ENCODE measurements around the gene CPNE5.

CPNE5 gene

GRCh38 chr6:36700071-36700812 lies 139.0 kb downstream of the CPNE5 start:
- no peak overlapping the region for H3K4me3 ChIP-seq (ENCODE audit: low read length)
- no peaks in the 10 kb centered on the region for H3K9me3 ChIP-seq (ENCODE audit: control insufficient read depth, low read length)
- no peak overlapping the region for H3K9ac ChIP-seq (ENCODE audit: low read length)
- H3K36me3 ChIP-seq (ENCODE audit: control insufficient read depth, insufficient read depth, low read length), result no peaks in the 10 kb centered on the region
- peaks cover 23% of the 10 kb centered on the region for H3K4me1 ChIP-seq (ENCODE audit: control insufficient read depth, insufficient read depth, low read length)
- no peaks in the 10 kb centered on the region for H3K27me3 ChIP-seq (ENCODE audit: control insufficient read depth, insufficient read depth, low read length)

- H3K9me3 ChIP-seq (ENCODE audit: control insufficient read depth, low read length), result no peaks in the 10 kb centered on the region
- no peaks in the 10 kb centered on the region for H3K36me3 ChIP-seq (ENCODE audit: control insufficient read depth, insufficient read depth, low read length)
- H3K4me1 ChIP-seq (ENCODE audit: control insufficient read depth, insufficient read depth, low read length), result peaks cover 23% of the 10 kb centered on the region
- H3K27me3 ChIP-seq (ENCODE audit: control insufficient read depth, insufficient read depth, low read length), result no peaks in the 10 kb centered on the region
- H3K4me3 ChIP-seq (ENCODE audit: low read length), result no peak overlapping the region
- no peak overlapping the region for H3K9ac ChIP-seq (ENCODE audit: low read length)
Observed at GRCh38 chr6:36699348-36699747, 139.9 kb downstream of the CPNE5 start.

GRCh38 chr6:36698871-36699271 lies 140.4 kb downstream of the CPNE5 start:
- H3K9me3 ChIP-seq (ENCODE audit: control insufficient read depth, low read length), result no peaks in the 10 kb centered on the region
- no peaks in the 10 kb centered on the region for H3K27me3 ChIP-seq (ENCODE audit: control insufficient read depth, insufficient read depth, low read length)
- no peak overlapping the region for H3K4me3 ChIP-seq (ENCODE audit: low read length)
- no peaks in the 10 kb centered on the region for H3K36me3 ChIP-seq (ENCODE audit: control insufficient read depth, insufficient read depth, low read length)
- no peak overlapping the region for H3K9ac ChIP-seq (ENCODE audit: low read length)
- peaks cover 23% of the 10 kb centered on the region for H3K4me1 ChIP-seq (ENCODE audit: control insufficient read depth, insufficient read depth, low read length)

GRCh38 chr6:36698196-36698595 lies 141.0 kb downstream of the CPNE5 start:
- H3K4me1 ChIP-seq (ENCODE audit: control insufficient read depth, insufficient read depth, low read length), result peaks cover 23% of the 10 kb centered on the region
- H3K36me3 ChIP-seq (ENCODE audit: control insufficient read depth, insufficient read depth, low read length), result no peaks in the 10 kb centered on the region
- H3K27me3 ChIP-seq (ENCODE audit: control insufficient read depth, insufficient read depth, low read length), result no peaks in the 10 kb centered on the region
- no peaks in the 10 kb centered on the region for H3K9me3 ChIP-seq (ENCODE audit: control insufficient read depth, low read length)
- H3K9ac ChIP-seq (ENCODE audit: low read length), result no peak overlapping the region
- H3K4me3 ChIP-seq (ENCODE audit: low read length), result no peak overlapping the region

GRCh38 chr6:36697481-36697903 lies 141.8 kb downstream of the CPNE5 start, which contains the start of gene RAB44:
Gene RAB44 (plus strand): TSS chr6:36697826. CDS start chr6:36704236, 6,410 bp downstream.
- no peaks in the 10 kb centered on the region for H3K9me3 ChIP-seq (ENCODE audit: control insufficient read depth, low read length)
- H3K36me3 ChIP-seq (ENCODE audit: control insufficient read depth, insufficient read depth, low read length), result no peaks in the 10 kb centered on the region
- peaks cover 30% of the 10 kb centered on the region for H3K4me1 ChIP-seq (ENCODE audit: control insufficient read depth, insufficient read depth, low read length)
- H3K27me3 ChIP-seq (ENCODE audit: control insufficient read depth, insufficient read depth, low read length), result no peaks in the 10 kb centered on the region
- H3K4me3 ChIP-seq (ENCODE audit: low read length), result no peak within 1 kb of the TSS
- no peak within 1 kb of the TSS for H3K9ac ChIP-seq (ENCODE audit: low read length)

GRCh38 chr6:36695414-36695813 lies 143.8 kb downstream of the CPNE5 start:
- H3K4me1 ChIP-seq (ENCODE audit: control insufficient read depth, insufficient read depth, low read length), result peaks cover 21% of the 10 kb centered on the region
- H3K4me3 ChIP-seq (ENCODE audit: low read length), result no peak overlapping the region
- H3K9me3 ChIP-seq (ENCODE audit: control insufficient read depth, low read length), result no peaks in the 10 kb centered on the region
- no peaks in the 10 kb centered on the region for H3K27me3 ChIP-seq (ENCODE audit: control insufficient read depth, insufficient read depth, low read length)
- H3K36me3 ChIP-seq (ENCODE audit: control insufficient read depth, insufficient read depth, low read length), result no peaks in the 10 kb centered on the region
- no peak overlapping the region for H3K9ac ChIP-seq (ENCODE audit: low read length)

- Histone ChIP-seq H3K4me1 (ENCODE audit: control insufficient read depth, insufficient read depth, low read length) (peaks cover 21% of the 10 kb centered on the region), H3K27me3 (ENCODE audit: control insufficient read depth, insufficient read depth, low read length) (no peaks in the 10 kb centered on the region), H3K9ac (ENCODE audit: low read length) (no peak overlapping the region), H3K4me3 (ENCODE audit: low read length) (no peak overlapping the region), H3K9me3 (ENCODE audit: control insufficient read depth, low read length) (no peaks in the 10 kb centered on the region), H3K36me3 (ENCODE audit: control insufficient read depth, insufficient read depth, low read length) (no peaks in the 10 kb centered on the region)
Observed at GRCh38 chr6:36694616-36695015, 144.6 kb downstream of the CPNE5 start.

GRCh38 chr6:36692861-36693702 lies 146.2 kb downstream of the CPNE5 start:
- no peaks in the 10 kb centered on the region for H3K36me3 ChIP-seq (ENCODE audit: control insufficient read depth, insufficient read depth, low read length)
- H3K4me1 ChIP-seq (ENCODE audit: control insufficient read depth, insufficient read depth, low read length), result peaks cover 11% of the 10 kb centered on the region
- no peaks in the 10 kb centered on the region for H3K9me3 ChIP-seq (ENCODE audit: control insufficient read depth, low read length)
- no peaks in the 10 kb centered on the region for H3K27me3 ChIP-seq (ENCODE audit: control insufficient read depth, insufficient read depth, low read length)
- no peak overlapping the region for H3K4me3 ChIP-seq (ENCODE audit: low read length)
- H3K9ac ChIP-seq (ENCODE audit: low read length), result no peak overlapping the region

- no peak overlapping the region for H3K4me3 ChIP-seq (ENCODE audit: low read length)
- no peaks in the 10 kb centered on the region for H3K27me3 ChIP-seq (ENCODE audit: control insufficient read depth, insufficient read depth, low read length)
- H3K4me1 ChIP-seq (ENCODE audit: control insufficient read depth, insufficient read depth, low read length), result peaks cover 10% of the 10 kb centered on the region
- no peaks in the 10 kb centered on the region for H3K9me3 ChIP-seq (ENCODE audit: control insufficient read depth, low read length)
- H3K36me3 ChIP-seq (ENCODE audit: control insufficient read depth, insufficient read depth, low read length), result no peaks in the 10 kb centered on the region
- H3K9ac ChIP-seq (ENCODE audit: low read length), result no peak overlapping the region
Observed at GRCh38 chr6:36692220-36692619, 147.0 kb downstream of the CPNE5 start.

GRCh38 chr6:36691612-36692011 lies 147.6 kb downstream of the CPNE5 start:
- Histone ChIP-seq H3K27me3 (ENCODE audit: control insufficient read depth, insufficient read depth, low read length) (no peaks in the 10 kb centered on the region), H3K36me3 (ENCODE audit: control insufficient read depth, insufficient read depth, low read length) (peaks cover 5% of the 10 kb centered on the region), H3K4me3 (ENCODE audit: low read length) (no peak overlapping the region), H3K4me1 (ENCODE audit: control insufficient read depth, insufficient read depth, low read length) (peaks cover 10% of the 10 kb centered on the region), H3K9ac (ENCODE audit: low read length) (no peak overlapping the region), H3K9me3 (ENCODE audit: control insufficient read depth, low read length) (no peaks in the 10 kb centered on the region)

GRCh38 chr6:36691011-36691410 lies 148.2 kb downstream of the CPNE5 start:
- no peak overlapping the region for H3K9ac ChIP-seq (ENCODE audit: low read length)
- H3K9me3 ChIP-seq (ENCODE audit: control insufficient read depth, low read length), result no peaks in the 10 kb centered on the region
- H3K36me3 ChIP-seq (ENCODE audit: control insufficient read depth, insufficient read depth, low read length), result peaks cover 11% of the 10 kb centered on the region
- H3K4me1 ChIP-seq (ENCODE audit: control insufficient read depth, insufficient read depth, low read length), result peaks cover 13% of the 10 kb centered on the region
- no peak overlapping the region for H3K4me3 ChIP-seq (ENCODE audit: low read length)
- H3K27me3 ChIP-seq (ENCODE audit: control insufficient read depth, insufficient read depth, low read length), result no peaks in the 10 kb centered on the region
